ENCODE results near the gene DRC7. TPM values are rescaled to one million over a fixed set of nuclear protein-coding genes. Genes with fewer than 3 reads are reported as not detected.

Gene DRC7
- polyA plus RNA-seq, 1 donor from 2014 or later, result 1.4 TPM

- Histone ChIP-seq H3K36me3 (ENCODE audit: insufficient read depth, low read length) (no peaks in the 10 kb centered on the region), H3K4me3 (ENCODE audit: low read length) (no peak overlapping the region)
- TF ChIP-seq, protein P1, sequence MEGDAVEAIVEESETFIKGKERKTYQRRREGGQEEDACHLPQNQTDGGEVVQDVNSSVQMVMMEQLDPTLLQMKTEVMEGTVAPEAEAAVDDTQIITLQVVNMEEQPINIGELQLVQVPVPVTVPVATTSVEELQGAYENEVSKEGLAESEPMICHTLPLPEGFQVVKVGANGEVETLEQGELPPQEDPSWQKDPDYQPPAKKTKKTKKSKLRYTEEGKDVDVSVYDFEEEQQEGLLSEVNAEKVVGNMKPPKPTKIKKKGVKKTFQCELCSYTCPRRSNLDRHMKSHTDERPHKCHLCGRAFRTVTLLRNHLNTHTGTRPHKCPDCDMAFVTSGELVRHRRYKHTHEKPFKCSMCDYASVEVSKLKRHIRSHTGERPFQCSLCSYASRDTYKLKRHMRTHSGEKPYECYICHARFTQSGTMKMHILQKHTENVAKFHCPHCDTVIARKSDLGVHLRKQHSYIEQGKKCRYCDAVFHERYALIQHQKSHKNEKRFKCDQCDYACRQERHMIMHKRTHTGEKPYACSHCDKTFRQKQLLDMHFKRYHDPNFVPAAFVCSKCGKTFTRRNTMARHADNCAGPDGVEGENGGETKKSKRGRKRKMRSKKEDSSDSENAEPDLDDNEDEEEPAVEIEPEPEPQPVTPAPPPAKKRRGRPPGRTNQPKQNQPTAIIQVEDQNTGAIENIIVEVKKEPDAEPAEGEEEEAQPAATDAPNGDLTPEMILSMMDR (IDR thresholded peaks at IDR 0.05; ENCODE audit: poor library complexity, severe bottlenecking), result no peak
- TF ChIP-seq, protein P2, sequence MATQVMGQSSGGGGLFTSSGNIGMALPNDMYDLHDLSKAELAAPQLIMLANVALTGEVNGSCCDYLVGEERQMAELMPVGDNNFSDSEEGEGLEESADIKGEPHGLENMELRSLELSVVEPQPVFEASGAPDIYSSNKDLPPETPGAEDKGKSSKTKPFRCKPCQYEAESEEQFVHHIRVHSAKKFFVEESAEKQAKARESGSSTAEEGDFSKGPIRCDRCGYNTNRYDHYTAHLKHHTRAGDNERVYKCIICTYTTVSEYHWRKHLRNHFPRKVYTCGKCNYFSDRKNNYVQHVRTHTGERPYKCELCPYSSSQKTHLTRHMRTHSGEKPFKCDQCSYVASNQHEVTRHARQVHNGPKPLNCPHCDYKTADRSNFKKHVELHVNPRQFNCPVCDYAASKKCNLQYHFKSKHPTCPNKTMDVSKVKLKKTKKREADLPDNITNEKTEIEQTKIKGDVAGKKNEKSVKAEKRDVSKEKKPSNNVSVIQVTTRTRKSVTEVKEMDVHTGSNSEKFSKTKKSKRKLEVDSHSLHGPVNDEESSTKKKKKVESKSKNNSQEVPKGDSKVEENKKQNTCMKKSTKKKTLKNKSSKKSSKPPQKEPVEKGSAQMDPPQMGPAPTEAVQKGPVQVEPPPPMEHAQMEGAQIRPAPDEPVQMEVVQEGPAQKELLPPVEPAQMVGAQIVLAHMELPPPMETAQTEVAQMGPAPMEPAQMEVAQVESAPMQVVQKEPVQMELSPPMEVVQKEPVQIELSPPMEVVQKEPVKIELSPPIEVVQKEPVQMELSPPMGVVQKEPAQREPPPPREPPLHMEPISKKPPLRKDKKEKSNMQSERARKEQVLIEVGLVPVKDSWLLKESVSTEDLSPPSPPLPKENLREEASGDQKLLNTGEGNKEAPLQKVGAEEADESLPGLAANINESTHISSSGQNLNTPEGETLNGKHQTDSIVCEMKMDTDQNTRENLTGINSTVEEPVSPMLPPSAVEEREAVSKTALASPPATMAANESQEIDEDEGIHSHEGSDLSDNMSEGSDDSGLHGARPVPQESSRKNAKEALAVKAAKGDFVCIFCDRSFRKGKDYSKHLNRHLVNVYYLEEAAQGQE (IDR thresholded peaks at IDR 0.05; ENCODE audit: borderline replicate concordance), result no peak
- no peak for TF ChIP-seq RAD21 (conservative IDR thresholded peaks at IDR 0.05)
- TF ChIP-seq EZH2 (IDR thresholded peaks at IDR 0.05; ENCODE audit: borderline replicate concordance, insufficient read depth, low read length, poor library complexity, severe bottlenecking), result no peak
- TF ChIP-seq TAF1 (IDR thresholded peaks at IDR 0.05; ENCODE audit: low read depth), result no peak
- TF ChIP-seq MXI1 (conservative IDR thresholded peaks at IDR 0.05; ENCODE audit: poor library complexity, severe bottlenecking), result no peak
- TF ChIP-seq EP300 (conservative IDR thresholded peaks at IDR 0.05; ENCODE audit: poor library complexity, severe bottlenecking), result no peak
Measured at GRCh38 chr16:57682809-57683635, 11.6 kb upstream of the DRC7 start.

DNA sequence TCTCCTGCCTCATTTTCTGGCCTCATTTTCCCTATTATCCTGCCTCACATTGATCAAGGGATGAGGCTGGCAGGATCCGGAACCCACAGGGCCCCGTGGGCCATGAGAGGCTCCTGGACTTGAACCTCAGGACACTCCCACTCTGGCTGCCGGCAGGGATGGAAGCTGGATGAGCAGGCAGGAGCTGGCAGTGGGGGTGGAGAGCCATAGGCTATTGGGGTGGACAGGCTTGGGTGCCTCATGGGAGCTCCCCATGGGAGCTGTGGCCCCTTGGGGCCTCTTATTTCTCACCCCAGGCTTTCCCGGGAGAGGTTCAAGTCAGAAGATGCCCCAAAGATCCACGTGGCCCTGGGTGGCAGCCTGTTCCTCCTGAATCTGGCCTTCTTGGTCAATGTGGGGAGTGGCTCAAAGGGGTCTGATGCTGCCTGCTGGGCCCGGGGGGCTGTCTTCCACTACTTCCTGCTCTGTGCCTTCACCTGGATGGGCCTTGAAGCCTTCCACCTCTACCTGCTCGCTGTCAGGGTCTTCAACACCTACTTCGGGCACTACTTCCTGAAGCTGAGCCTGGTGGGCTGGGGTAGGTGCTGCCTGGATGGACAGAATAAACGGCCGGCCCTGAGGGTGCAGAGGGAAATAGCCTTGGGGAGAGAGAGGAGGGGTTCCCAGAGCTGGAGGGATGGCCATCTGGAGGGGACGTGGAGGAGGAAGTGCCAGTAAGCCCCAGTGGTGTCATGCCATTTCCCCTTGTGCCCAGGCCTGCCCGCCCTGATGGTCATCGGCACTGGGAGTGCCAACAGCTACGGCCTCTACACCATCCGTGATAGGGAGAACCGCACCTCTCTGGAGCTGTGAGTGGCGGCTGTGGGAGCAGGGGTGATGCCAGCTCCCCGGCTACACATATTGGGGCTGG lies 10.7 kb upstream of the DRC7 start:
- Histone ChIP-seq H3K36me3 (ENCODE audit: insufficient read depth, low read length) (no peaks in the 10 kb centered on the region), H3K4me2 (ENCODE audit: low read length) (no peak overlapping the region), H3K27ac (ENCODE audit: low read length) (no peak overlapping the region), H3K79me2 (replicated peaks; ENCODE audit: insufficient read depth, low read length) (no peaks in the 10 kb centered on the region), H3K4me3 (ENCODE audit: low read length) (no peak overlapping the region), H3K9me3 (ENCODE audit: low read length) (no peaks in the 10 kb centered on the region), H3F3A (ENCODE audit: insufficient read depth, low read length, poor library complexity, severe bottlenecking) (no peaks in the 10 kb centered on the region), H3K27me3 (ENCODE audit: insufficient read depth, low read depth, low read length) (no peaks in the 10 kb centered on the region), H3K9me2 (ENCODE audit: insufficient read depth, low read length) (no peaks in the 10 kb centered on the region), H3K9ac (ENCODE audit: low read length) (no peak overlapping the region), H2AFZ (ENCODE audit: low read depth, low read length) (no peak overlapping the region), H4K20me1 (ENCODE audit: insufficient read depth) (no peaks in the 10 kb centered on the region)
- TF ChIP-seq RAD21 (conservative IDR thresholded peaks at IDR 0.05), result no peak

More at GRCh38 chr16:57682809-57683635, 11.6 kb upstream of the DRC7 start:
- no peak overlapping the region for H2AFZ ChIP-seq (ENCODE audit: low read depth, low read length)
- H3K9ac ChIP-seq (ENCODE audit: low read length), result no peak overlapping the region
- no peaks in the 10 kb centered on the region for H3K27me3 ChIP-seq (ENCODE audit: insufficient read depth, low read depth, low read length)
- H3F3A ChIP-seq (ENCODE audit: insufficient read depth, low read length, poor library complexity, severe bottlenecking), result no peaks in the 10 kb centered on the region
- no peak overlapping the region for H3K27ac ChIP-seq (ENCODE audit: low read length)
- H3K79me2 ChIP-seq (replicated peaks; ENCODE audit: insufficient read depth, low read length), result no peaks in the 10 kb centered on the region
- H3K9me3 ChIP-seq (ENCODE audit: low read length), result no peaks in the 10 kb centered on the region
- no peaks in the 10 kb centered on the region for H4K20me1 ChIP-seq (ENCODE audit: insufficient read depth)
- H3K4me2 ChIP-seq (ENCODE audit: low read length), result no peak overlapping the region
- no peaks in the 10 kb centered on the region for H3K9me2 ChIP-seq (ENCODE audit: insufficient read depth, low read length)

Data from neural cell (in vitro differentiated cells).